ENCODE results near the gene PI4K2A. TPM values are rescaled to one million over a fixed set of nuclear protein-coding genes. Genes with fewer than 3 reads are reported as not detected.
"Not testable (repeated sequence)": the region's sequence is repeated elsewhere in the genome, so short reads cannot be mapped to it uniquely, and the experiment has no call there.

PI4K2A gene
- total RNA-seq, 1 donor from 2014 or later: 22.1 TPM

GRCh38 chr10:97648562-97649404 lies 8.3 kb downstream of the PI4K2A start:
- Mint-ChIP-seq H3K4me3 (ENCODE audit: unreplicated experiment) (peak overlapping the region; percentile 7), H3K27me3 (ENCODE audit: unreplicated experiment) (no peaks in the 10 kb centered on the region), H3K36me3 (ENCODE audit: unreplicated experiment) (peaks cover 19% of the 10 kb centered on the region), H3K9me3 (ENCODE audit: unreplicated experiment) (no peaks in the 10 kb centered on the region), H3K27ac (ENCODE audit: unreplicated experiment) (peak overlapping the region; percentile 82), H3K4me1 (ENCODE audit: unreplicated experiment) (peaks cover 25% of the 10 kb centered on the region)
- no peak for DNase-seq (ENCODE audit: extremely low spot score, unreplicated experiment)
- TF ChIP-seq CTCF (IDR thresholded peaks at IDR 0.05): no peak

- not testable (repeated sequence) for DNase-seq (ENCODE audit: extremely low spot score, unreplicated experiment); H3K27me3 Mint-ChIP-seq (ENCODE audit: unreplicated experiment); H3K9me3 Mint-ChIP-seq (ENCODE audit: unreplicated experiment)
- H3K4me3 Mint-ChIP-seq (ENCODE audit: unreplicated experiment): peak overlapping the region; percentile 7
- H3K36me3 Mint-ChIP-seq (ENCODE audit: unreplicated experiment): peaks cover 22% of the 10 kb centered on the region
- H3K4me1 Mint-ChIP-seq (ENCODE audit: unreplicated experiment): peaks cover 25% of the 10 kb centered on the region
- H3K27ac Mint-ChIP-seq (ENCODE audit: unreplicated experiment): peak overlapping the region; percentile 82
Observed at GRCh38 chr10:97649405-97649750, 8.9 kb downstream of the PI4K2A start.

GRCh38 chr10:97650726-97651125 lies 10.3 kb downstream of the PI4K2A start:
- H3K4me1 Mint-ChIP-seq (ENCODE audit: unreplicated experiment): peaks cover 25% of the 10 kb centered on the region
- H3K4me3 Mint-ChIP-seq (ENCODE audit: unreplicated experiment): no peak overlapping the region
- DNase-seq (ENCODE audit: extremely low spot score, unreplicated experiment): no peak
- no peak for TF ChIP-seq CTCF (IDR thresholded peaks at IDR 0.05)
- H3K36me3 Mint-ChIP-seq (ENCODE audit: unreplicated experiment): peaks cover 18% of the 10 kb centered on the region
- no peak overlapping the region for H3K27ac Mint-ChIP-seq (ENCODE audit: unreplicated experiment)
- no peaks in the 10 kb centered on the region for H3K27me3 Mint-ChIP-seq (ENCODE audit: unreplicated experiment)
- no peaks in the 10 kb centered on the region for H3K9me3 Mint-ChIP-seq (ENCODE audit: unreplicated experiment)

GRCh38 chr10:97651773-97652172 lies 11.3 kb downstream of the PI4K2A start:
- H3K27me3 Mint-ChIP-seq (ENCODE audit: unreplicated experiment): no peaks in the 10 kb centered on the region
- peaks cover 25% of the 10 kb centered on the region for H3K4me1 Mint-ChIP-seq (ENCODE audit: unreplicated experiment)
- H3K4me3 Mint-ChIP-seq (ENCODE audit: unreplicated experiment): no peak overlapping the region
- H3K27ac Mint-ChIP-seq (ENCODE audit: unreplicated experiment): no peak overlapping the region
- no peaks in the 10 kb centered on the region for H3K9me3 Mint-ChIP-seq (ENCODE audit: unreplicated experiment)
- TF ChIP-seq CTCF (IDR thresholded peaks at IDR 0.05): no peak
- H3K36me3 Mint-ChIP-seq (ENCODE audit: unreplicated experiment): peaks cover 26% of the 10 kb centered on the region
- no peak for DNase-seq (ENCODE audit: extremely low spot score, unreplicated experiment)

- H3K36me3 Mint-ChIP-seq (ENCODE audit: unreplicated experiment): peaks cover 42% of the 10 kb centered on the region
- H3K4me3 Mint-ChIP-seq (ENCODE audit: unreplicated experiment): no peak overlapping the region
- no peak for TF ChIP-seq CTCF (IDR thresholded peaks at IDR 0.05)
- H3K27me3 Mint-ChIP-seq (ENCODE audit: unreplicated experiment): no peaks in the 10 kb centered on the region
- H3K27ac Mint-ChIP-seq (ENCODE audit: unreplicated experiment): no peak overlapping the region
- no peaks in the 10 kb centered on the region for H3K4me1 Mint-ChIP-seq (ENCODE audit: unreplicated experiment)
- DNase-seq (ENCODE audit: extremely low spot score, unreplicated experiment): no peak
- no peaks in the 10 kb centered on the region for H3K9me3 Mint-ChIP-seq (ENCODE audit: unreplicated experiment)
Observed at GRCh38 chr10:97656777-97657176, 16.3 kb downstream of the PI4K2A start.

Data from osteocyte (in vitro differentiated cells).